Measurements from ENCODE around the gene GLI3.

Gene GLI3

DNA sequence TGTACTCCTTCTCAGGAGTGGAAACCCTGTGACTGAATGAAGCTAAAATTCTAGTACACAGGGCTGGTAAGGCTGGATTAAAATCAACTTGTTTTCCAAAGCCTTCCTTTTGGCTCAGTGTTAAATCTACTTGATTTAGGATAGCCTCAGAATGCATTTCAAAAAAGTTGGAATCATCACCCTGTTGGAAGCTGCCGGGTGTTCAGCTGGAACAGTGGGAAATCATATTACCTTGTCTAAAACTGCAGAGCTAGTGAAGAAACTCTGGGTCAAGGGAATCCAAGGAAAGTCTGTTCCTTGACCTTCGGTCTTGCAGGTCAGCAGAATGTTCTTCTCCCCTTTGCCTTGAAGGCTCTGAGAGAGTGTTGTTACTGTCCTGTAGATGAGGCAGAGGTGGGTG, 282.0 kb downstream of the GLI3 start:
- TF ChIP-seq CTCF (conservative IDR thresholded peaks at IDR 0.05; ENCODE audit: low read length): no peak
- no peak for DNase-seq (ENCODE audit: low read depth)
- H3K4me3 ChIP-seq (ENCODE audit: low read length): no peak overlapping the region

DNA sequence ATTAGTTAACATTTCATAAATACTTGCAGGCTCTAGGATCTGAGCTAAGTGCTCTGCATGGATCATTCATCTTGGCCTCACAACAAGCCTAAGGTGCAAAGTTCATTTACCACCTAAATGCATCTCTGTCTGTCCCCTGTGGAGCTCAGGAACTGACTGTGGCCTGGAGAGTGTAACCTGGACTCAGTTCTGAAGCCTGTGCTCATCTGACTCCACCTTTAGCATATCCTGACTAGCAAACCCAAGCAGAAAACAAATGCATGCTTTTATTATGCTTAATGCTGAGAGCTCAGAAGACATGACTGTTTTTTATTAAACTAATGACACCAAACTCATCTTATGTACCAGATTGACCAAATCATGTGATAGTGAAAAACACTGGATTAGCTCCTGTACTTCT, 288.5 kb downstream of the GLI3 start:
- TF ChIP-seq CTCF (conservative IDR thresholded peaks at IDR 0.05; ENCODE audit: low read length): no peak
- H3K4me3 ChIP-seq (ENCODE audit: low read length): no peak overlapping the region
- DNase-seq (ENCODE audit: low read depth): no peak

DNA sequence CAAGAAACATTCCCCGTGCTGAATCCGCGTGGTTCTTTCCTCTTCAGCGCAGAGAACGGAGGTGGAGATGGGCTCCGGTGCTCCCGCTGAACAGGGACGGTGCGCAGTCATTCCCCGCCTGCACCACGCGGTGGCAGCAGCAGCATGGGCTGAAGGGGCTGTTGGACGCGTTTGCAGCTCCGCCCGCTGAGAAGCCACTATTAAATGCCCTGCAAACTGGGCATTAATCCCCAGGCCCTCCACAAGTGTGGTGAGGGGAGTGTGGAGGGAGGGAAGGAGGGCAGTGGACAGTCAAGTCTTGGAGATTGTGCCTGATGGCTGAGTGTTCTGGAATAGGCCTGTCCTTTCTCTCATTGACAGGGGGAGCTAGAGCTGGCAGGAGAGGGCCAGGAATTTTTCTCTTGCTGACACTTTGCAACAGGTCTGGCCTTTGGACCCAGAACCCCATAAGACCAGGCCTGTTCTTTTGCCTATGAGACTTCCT, 293.9 kb downstream of the GLI3 start:
- peak; percentile 91 for TF ChIP-seq CTCF (conservative IDR thresholded peaks at IDR 0.05; ENCODE audit: low read length)
- no peak overlapping the region; the same call in 1 of the 2 replicates for H3K4me3 ChIP-seq (ENCODE audit: low read length)
- DNase-seq (ENCODE audit: low read depth): peak; percentile 65

DNA sequence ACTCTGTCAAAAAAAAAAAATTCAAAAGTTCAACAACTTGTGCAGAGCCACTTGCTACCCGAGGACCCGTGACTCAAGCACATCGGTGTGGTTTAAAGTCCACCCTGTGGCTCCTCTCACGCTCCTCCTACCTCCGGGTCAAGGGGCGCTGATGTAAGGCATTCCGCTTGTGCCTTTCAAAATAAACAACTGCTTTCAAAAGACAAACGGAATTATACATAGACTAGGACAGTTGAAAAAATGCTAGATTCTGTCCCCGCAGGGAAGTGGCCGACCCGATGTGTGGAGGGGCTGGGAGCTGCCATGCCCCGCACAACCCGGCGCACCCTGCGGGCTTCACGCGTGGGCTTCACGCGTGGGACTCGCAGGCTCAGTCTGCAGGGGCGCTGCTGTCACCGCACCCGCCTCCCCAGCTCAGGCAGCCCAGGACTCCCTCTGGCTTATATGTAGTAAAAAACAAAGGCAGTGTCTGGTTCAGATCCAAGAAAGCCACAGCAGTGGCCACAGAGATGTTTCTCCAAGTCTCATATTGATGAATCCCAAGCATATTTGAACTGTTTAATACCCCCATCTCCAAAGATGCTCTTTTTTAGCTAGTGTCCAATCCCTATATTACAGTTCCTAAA, 294.4 kb downstream of the GLI3 start:
- no peak overlapping the region; the same call in 1 of the 2 replicates for H3K4me3 ChIP-seq (ENCODE audit: low read length)
- TF ChIP-seq CTCF (conservative IDR thresholded peaks at IDR 0.05; ENCODE audit: low read length): no peak

GRCh38 chr7:41940760-41941343, 296.2 kb downstream of the GLI3 start:
- no peak overlapping the region for H3K4me3 ChIP-seq (ENCODE audit: low read length)
- peak; percentile 75 for DNase-seq (ENCODE audit: low read depth)
- TF ChIP-seq CTCF (conservative IDR thresholded peaks at IDR 0.05; ENCODE audit: low read length): peak; percentile 94

More for the DNA sequence above, 294.4 kb downstream of the GLI3 start:
- no peak for DNase-seq (ENCODE audit: low read depth)

DNA sequence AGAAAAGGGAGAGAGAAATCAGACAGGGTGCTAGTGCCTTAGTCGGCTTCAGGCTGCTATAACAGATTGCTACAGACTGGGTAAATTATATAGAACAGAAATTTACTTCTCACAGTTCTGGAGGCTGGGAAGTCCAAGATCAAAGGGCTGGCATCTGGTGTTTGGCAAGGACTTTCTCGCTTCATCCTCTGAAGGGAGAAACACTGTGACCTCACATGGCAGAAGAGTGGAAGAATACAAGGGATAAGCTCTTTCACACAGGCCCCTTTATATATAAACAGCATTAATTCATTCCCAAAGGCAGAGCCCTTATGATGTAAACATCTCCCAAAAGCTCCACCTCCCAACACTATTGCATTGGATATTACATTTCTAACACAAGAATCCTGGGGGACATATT, 298.6 kb downstream of the GLI3 start:
- TF ChIP-seq CTCF (conservative IDR thresholded peaks at IDR 0.05; ENCODE audit: low read length): no peak
- H3K4me3 ChIP-seq (ENCODE audit: low read length): no peak overlapping the region
- DNase-seq (ENCODE audit: low read depth): no peak

DNA sequence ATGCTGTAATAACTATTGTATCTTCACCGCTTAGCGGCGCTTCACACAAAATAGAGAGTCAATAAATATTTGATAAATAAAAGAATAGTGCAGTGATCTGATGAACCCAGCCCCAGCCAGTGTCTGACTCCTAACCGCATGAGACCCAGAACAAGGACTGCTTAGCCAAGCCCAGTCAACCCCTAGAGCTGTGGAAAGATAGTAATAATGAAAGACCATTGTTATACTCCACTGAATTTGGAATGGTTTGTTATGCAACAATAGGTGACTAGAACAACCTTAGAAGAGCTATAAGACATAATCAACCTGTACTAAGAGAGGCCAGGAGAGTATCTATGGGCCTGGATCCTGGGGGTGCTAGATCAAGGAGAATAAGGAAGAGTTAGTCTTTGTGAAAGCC, 303.6 kb downstream of the GLI3 start:
- DNase-seq (ENCODE audit: low read depth): no peak
- no peak for TF ChIP-seq CTCF (conservative IDR thresholded peaks at IDR 0.05; ENCODE audit: low read length)
- H3K4me3 ChIP-seq (ENCODE audit: low read length): no peak overlapping the region
